MM.1S (cell line): ENCODE results near the gene GTF3C2.

ENCODE experiments used
- DNase-seq: peaks from one replicate; pipeline ENCODE4 v3.0.0-alpha.2; 2015
- H2AFZ ChIP-seq: fragments of 300-600 bp; sonication (generic); 2 replicates; pipeline ENCODE4 v1.6.0; 2016; ENCODE audit warnings: antibody characterized with exemption, low read length
- H3F3A ChIP-seq: fragments of 300-600 bp; sonication (generic); 2 replicates; pipeline ENCODE4 v1.6.1; 2016; ENCODE audit warnings: mild to moderate bottlenecking, antibody characterized with exemption, low read length, moderate library complexity, mixed read lengths; ENCODE audit not compliant: insufficient read depth
- H3K27ac ChIP-seq: fragments of 300-600 bp; sonication (generic); 2 replicates; pipeline ENCODE4 v1.5.1; 2016; ENCODE audit warnings: mild to moderate bottlenecking, low read length
- H3K27me3 ChIP-seq: fragments of 300-600 bp; sonication (generic); replicated peaks from 2 replicates; pipeline ENCODE4 v1.6.0; 2016; ENCODE audit warnings: low read length; ENCODE audit not compliant: insufficient read depth
- H3K36me3 ChIP-seq: fragments of 300-600 bp; sonication (generic); replicated peaks from 2 replicates; pipeline ENCODE4 v1.6.1; 2016; ENCODE audit warnings: mild to moderate bottlenecking, low read length, mixed read lengths; ENCODE audit not compliant: insufficient read depth
- H3K4me1 ChIP-seq: fragments of 300-600 bp; sonication (generic); 2 replicates; pipeline ENCODE4 v1.6.1; 2016; ENCODE audit warnings: low read length, mixed read lengths
- H3K4me2 ChIP-seq: fragments of 300-600 bp; sonication (generic); 2 replicates; pipeline ENCODE4 v1.6.0; 2016; ENCODE audit warnings: low read depth, low read length
- H3K4me3 ChIP-seq: fragments of 300-600 bp; sonication (generic); 2 replicates; pipeline ENCODE4 v1.5.1; 2016; ENCODE audit warnings: low read length, mixed read lengths
- H3K79me2 ChIP-seq: fragments of 300-600 bp; sonication (generic); 2 replicates; pipeline ENCODE4 v1.6.1; 2016; ENCODE audit warnings: mixed run types, low read length, mixed read lengths
- H3K9ac ChIP-seq: fragments of 300-600 bp; sonication (generic); 2 replicates; pipeline ENCODE4 v1.6.1; 2016; ENCODE audit warnings: low read length, mixed read lengths
- H3K9me2 ChIP-seq: fragments of 300-600 bp; sonication (generic); replicated peaks from 2 replicates; pipeline ENCODE4 v1.6.1; 2016; ENCODE audit warnings: mild to moderate bottlenecking, low read length, mixed read lengths; ENCODE audit not compliant: insufficient read depth
- H3K9me3 ChIP-seq: fragments of 300-600 bp; sonication (generic); replicated peaks from 2 replicates; pipeline ENCODE4 v1.6.1; 2016; ENCODE audit warnings: mild to moderate bottlenecking, low read length, mixed read lengths; ENCODE audit not compliant: insufficient read depth
- H4K20me1 ChIP-seq: fragments of 300-600 bp; sonication (generic); 2 replicates; pipeline ENCODE4 v1.6.1; 2016; ENCODE audit warnings: mild to moderate bottlenecking, low read length, moderate library complexity, mixed read lengths; ENCODE audit not compliant: insufficient read depth
- EZH2 ChIP-seq: fragments of 300-600 bp; sonication (generic); optimal IDR thresholded peaks from 2 replicates; pipeline ENCODE3; 2017; ENCODE audit warnings: low read depth, mild to moderate bottlenecking, antibody characterized with exemption, low read length, mixed read lengths
- EZH2phosphoT487 ChIP-seq: fragments of 300-600 bp; sonication (generic); IDR thresholded peaks from 2 replicates; pipeline ENCODE4 v1.6.1; 2018; ENCODE audit warnings: antibody characterized with exemption, low read length
- TF ChIP-seq, protein P1 (sequence below): fragments of 300-600 bp; sonication (generic); IDR thresholded peaks from 2 replicates; pipeline ENCODE4 v1.5.1; 2016; ENCODE audit warnings: antibody characterized with exemption, low read length, mixed read lengths

Gene GTF3C2

GRCh38 chr2:27393225-27393624 lies 36.7 kb upstream of the GTF3C2 start:
- DNase-seq, result no peak
- no peaks in the 10 kb centered on the region for H3K9me2 ChIP-seq
- H3K9me3 ChIP-seq, result no peaks in the 10 kb centered on the region
- H3K4me3 ChIP-seq, result no peak overlapping the region
- no peaks in the 10 kb centered on the region for H3F3A ChIP-seq
- peaks cover 95% of the 10 kb centered on the region for H3K79me2 ChIP-seq
- H4K20me1 ChIP-seq, result peaks cover 8% of the 10 kb centered on the region; the same call in 1 of the 2 replicates
- no peak overlapping the region for H2AFZ ChIP-seq
- no peak overlapping the region for H3K9ac ChIP-seq
- no peak overlapping the region for H3K4me2 ChIP-seq
- no peaks in the 10 kb centered on the region for H3K27me3 ChIP-seq
- no peak overlapping the region for H3K27ac ChIP-seq
- TF ChIP-seq EZH2phosphoT487 (no peak), EZH2 (no peak)
- TF ChIP-seq, protein P1, sequence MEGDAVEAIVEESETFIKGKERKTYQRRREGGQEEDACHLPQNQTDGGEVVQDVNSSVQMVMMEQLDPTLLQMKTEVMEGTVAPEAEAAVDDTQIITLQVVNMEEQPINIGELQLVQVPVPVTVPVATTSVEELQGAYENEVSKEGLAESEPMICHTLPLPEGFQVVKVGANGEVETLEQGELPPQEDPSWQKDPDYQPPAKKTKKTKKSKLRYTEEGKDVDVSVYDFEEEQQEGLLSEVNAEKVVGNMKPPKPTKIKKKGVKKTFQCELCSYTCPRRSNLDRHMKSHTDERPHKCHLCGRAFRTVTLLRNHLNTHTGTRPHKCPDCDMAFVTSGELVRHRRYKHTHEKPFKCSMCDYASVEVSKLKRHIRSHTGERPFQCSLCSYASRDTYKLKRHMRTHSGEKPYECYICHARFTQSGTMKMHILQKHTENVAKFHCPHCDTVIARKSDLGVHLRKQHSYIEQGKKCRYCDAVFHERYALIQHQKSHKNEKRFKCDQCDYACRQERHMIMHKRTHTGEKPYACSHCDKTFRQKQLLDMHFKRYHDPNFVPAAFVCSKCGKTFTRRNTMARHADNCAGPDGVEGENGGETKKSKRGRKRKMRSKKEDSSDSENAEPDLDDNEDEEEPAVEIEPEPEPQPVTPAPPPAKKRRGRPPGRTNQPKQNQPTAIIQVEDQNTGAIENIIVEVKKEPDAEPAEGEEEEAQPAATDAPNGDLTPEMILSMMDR, result no peak
- no peaks in the 10 kb centered on the region for H3K4me1 ChIP-seq
- no peaks in the 10 kb centered on the region; the same call in 1 of the 2 replicates for H3K36me3 ChIP-seq

DNA sequence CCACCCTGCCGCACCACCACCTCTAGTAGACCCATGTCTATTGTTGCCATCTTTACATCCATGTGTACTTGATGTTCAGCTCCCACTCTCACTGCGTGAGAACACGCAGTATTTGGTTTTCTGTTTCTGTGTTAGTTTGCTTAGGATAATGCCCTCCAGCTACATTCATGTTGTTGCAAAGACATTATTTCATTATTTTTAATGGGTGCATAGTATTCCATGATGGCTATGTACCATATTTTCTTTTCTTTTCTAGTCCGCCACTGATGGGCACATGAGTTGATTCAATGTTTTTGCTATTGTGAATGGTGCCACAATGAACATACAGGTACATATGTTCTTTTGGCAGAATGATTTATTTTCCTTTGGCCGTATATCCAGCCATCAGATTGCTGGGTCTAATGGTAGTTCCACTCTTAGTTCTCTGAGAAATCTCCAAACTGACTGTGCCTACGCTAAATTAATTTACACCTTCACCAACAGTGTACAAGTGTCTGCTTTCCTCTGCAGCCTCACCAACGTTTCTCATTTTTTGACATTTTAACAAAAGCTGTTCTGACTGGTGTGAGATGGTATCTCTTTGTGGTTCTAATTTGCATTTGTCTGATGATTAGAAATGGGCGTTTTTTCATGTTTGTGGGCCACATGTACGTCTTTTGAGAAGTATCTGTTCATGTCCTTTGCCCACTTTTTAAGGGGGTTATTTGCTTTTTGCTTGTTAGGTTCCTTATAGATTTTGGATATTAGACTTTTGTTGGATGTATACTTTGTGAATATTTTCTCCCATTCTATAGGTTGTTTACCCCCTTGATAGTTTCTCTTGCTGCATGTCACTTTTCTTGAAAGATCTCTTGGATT lies 34.5 kb upstream of the GTF3C2 start:
- DNase-seq, result no peak
- TF ChIP-seq EZH2 (no peak), EZH2phosphoT487 (no peak)
- TF ChIP-seq, protein P1, result no peak
- Histone ChIP-seq H3K4me2 (no peak overlapping the region), H3K9ac (no peak overlapping the region), H2AFZ (no peak overlapping the region), H3K27me3 (no peaks in the 10 kb centered on the region), H3K4me1 (no peaks in the 10 kb centered on the region), H3K79me2 (peaks cover 84% of the 10 kb centered on the region), H3K9me3 (no peaks in the 10 kb centered on the region), H4K20me1 (no peaks in the 10 kb centered on the region; the same call in 1 of the 2 replicates), H3F3A (no peaks in the 10 kb centered on the region), H3K9me2 (no peaks in the 10 kb centered on the region), H3K36me3 (no peaks in the 10 kb centered on the region), H3K27ac (no peak overlapping the region), H3K4me3 (no peak overlapping the region)

DNA sequence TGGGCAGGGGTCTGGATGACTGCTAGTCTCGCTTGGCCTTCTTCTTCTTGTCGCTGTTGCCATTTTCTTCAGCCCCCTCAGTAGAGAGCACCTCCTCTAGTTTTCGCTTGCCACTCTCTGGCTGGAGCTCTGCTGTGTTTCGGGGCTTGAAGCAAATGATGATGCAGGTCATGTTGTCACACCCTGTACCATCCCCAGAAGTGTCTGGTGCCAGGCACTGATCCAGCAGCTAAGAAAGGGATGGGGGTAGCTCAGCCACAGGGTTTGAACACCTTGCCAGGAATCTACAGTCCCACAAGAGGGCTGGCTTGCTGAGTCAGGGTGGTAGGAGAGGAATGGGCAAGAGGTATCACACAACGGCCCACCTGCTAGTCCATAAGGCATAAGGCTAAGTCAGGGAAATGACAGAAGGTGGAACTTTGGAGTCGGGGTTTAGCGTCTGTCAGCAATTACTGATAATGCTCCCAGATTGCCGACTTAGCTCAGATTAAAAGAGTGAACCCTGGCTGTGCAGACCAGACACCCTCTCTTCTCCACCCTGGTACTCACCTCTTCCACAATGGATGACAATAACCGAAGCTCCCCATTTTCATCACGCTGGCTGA lies 25.1 kb upstream of the GTF3C2 start:
- H2AFZ ChIP-seq, result no peak overlapping the region
- no peaks in the 10 kb centered on the region for H3K27me3 ChIP-seq
- H3K27ac ChIP-seq, result no peak overlapping the region
- H3K9ac ChIP-seq, result no peak overlapping the region
- no peak overlapping the region for H3K4me3 ChIP-seq
- H3K9me3 ChIP-seq, result no peaks in the 10 kb centered on the region
- H3K79me2 ChIP-seq, result peaks cover 38% of the 10 kb centered on the region
- peaks cover 29% of the 10 kb centered on the region for H3F3A ChIP-seq
- H3K36me3 ChIP-seq, result peaks cover 6% of the 10 kb centered on the region
- DNase-seq, result no peak
- no peaks in the 10 kb centered on the region for H4K20me1 ChIP-seq
- TF ChIP-seq EZH2, result no peak
- no peak for TF ChIP-seq EZH2phosphoT487
- TF ChIP-seq, protein P1, result no peak
- H3K4me1 ChIP-seq, result no peaks in the 10 kb centered on the region
- no peak overlapping the region for H3K4me2 ChIP-seq
- no peaks in the 10 kb centered on the region for H3K9me2 ChIP-seq
